HS-5 (cell line): ENCODE data around the gene MCC.
A peak's percentile ranks its signal among the peaks of the same experiment; 100 is the strongest.

Experiments used
- DNase-seq: peaks from one replicate; pipeline ENCODE4 v3.0.0-alpha.2; 2012; ENCODE audit warnings: low read depth

MCC gene

DNA sequence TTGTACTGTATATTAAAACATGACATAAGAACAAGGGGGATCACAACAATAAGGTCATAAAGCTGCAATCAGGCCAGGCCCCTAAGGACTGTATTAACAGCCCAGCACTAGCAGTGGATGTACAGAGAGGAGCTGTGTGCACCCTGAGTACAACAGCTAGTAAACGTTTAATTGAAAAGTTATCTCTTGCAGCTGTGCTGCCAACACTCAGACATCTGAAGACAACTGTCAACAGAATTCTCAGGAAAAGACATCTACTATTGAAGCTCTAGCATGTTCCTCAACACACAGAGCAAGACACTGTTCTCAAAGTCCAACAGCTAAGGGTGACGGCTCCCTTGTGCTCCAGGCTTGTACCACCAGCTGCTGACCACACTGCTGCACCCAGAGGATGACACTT lies 312.1 kb downstream of the MCC start:
- no peak for DNase-seq

DNA sequence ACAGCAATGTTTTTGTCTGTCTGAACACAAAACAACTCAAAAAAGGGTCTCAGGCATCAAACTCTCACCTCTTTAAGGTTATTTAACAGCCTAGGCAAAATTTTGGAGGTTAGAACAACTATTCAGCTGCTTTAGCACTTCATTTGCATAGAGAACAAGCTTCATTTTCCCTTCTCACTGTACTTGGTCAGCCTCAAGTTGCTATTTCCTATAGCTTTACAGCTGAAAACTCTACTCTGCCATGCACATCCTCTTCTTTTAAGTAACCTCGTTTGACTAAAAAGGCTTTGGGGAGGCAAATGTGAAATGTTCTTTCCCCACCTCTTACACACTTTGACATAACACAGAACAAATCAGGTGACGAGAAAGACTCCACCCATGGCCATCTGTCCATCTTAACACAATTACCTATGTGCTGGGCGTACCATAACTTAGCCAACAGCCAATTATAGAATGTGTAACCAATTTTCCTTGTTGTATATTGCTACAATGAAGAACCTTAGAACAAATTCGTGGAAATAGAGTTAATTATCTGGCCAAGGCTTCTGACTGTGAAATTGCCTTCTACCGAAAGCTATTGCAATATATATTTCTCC lies 315.9 kb downstream of the MCC start:
- no peak for DNase-seq

DNA sequence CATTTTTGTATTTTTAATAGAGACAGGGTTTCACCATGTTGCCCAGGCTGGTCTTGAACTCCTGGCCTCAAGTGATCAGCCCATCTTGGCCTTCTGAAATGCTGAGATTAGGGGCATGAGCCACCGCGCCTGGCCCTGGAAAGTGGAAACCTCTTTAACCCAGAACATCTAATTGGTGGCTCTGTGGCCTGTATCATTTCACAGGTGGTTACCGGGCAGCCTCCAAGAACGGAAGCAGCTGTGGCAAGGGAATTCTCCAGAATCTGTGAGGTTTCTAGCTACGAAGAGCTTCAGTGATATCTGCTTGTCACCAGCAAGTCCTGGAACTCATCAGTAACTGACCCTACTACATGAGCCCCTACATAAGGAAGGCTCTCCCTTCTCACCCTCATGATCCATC lies 316.7 kb downstream of the MCC start:
- DNase-seq: no peak

DNA sequence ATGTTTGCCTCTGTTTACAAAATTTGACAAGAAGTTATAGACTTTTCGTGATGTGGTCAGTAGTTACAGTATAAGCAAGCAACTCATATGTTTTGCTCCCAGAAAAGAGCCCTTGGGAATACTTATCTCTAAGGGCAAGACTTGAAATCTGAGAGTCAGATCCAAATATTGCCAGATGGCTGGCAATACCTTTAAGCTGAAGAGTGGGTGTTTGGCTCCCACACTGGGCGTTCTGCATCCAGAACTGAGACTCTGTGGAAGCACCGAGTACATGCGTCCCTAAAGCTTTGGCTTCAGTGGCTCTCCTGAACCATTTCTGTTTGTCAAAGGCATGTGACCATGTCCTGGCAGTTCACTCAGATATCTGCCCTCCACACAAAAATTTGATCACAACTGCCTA lies 317.5 kb downstream of the MCC start:
- no peak for DNase-seq

DNA sequence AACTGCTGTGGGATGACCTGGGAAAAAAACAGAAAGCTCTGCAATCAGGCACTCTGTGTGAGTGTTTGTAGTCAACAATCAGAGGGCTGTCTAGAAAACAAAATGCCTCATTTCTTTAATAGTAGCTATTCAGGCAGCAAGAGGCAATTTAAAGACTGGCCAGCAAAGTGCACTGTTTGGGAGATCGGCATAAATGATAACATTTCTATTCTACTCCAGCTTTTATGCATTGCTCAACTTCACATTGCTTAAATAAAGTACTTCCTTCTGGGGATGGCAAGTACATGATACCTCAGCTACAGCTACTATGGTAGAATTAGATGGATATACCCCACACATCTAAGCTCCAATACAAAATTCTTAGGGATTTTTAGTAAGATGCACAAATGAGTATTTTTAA lies 318.5 kb downstream of the MCC start:
- no peak for DNase-seq

DNA sequence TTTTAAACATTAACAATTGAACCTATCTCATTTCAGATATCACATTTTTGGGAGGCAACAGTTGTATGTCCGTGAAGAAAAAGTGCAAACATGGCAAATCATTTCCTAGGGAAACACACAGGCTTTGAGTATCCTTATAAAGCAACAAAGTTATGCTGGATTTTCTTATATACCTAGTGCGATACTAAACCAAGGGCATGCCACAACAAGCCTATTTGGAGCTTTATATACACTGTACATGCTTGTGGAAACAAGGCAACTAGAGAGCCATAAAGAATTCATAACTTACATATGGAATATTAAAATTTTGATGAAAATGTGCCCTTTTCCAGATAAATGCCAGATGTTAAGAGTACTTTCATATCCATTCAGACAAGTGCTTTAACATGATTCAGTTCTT lies 320.3 kb downstream of the MCC start:
- DNase-seq: no peak

DNA sequence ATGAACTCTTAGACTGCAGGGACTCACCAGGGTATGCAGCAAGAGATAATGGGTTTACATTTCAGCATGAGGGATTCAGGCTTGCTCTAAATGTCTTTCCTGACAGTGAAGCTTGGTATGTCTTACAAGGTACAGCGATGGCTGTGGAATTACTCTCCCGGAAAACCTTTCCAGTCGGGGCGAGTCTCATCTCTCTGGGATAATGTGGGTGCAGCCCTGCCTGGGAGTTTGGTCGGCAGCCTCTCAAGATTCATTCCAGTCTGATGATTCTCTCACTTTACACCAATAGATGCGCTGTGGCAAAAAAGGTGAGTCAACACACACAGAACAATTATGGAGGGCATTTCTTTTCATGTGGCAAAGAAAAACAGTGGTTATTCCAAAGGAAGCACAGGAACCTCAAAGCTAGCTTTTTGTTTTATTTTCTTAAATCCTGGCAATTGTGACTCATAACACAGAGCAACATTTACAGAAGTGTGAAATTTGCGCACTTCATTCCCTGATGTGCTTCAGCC lies 321.3 kb downstream of the MCC start:
- DNase-seq: peak; percentile 91

DNA sequence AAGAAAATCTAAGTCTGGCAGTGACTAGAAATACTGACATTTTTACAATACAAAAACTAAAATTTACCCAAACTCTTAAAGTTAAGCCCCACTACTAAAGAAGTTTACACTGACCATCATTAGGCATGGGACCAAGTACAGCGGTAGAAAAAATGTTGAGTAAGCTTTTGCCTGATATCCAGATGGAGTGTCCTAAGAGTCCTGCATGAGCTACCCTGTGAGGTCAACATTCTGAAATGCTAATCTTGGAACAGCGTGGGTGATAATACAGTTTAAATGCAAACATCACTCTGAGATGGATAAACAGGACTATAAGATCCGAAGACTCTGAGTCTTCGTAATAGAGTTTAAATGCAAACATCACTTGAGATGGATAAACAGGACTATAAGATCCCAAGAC lies 322.0 kb downstream of the MCC start:
- DNase-seq: no peak

DNA sequence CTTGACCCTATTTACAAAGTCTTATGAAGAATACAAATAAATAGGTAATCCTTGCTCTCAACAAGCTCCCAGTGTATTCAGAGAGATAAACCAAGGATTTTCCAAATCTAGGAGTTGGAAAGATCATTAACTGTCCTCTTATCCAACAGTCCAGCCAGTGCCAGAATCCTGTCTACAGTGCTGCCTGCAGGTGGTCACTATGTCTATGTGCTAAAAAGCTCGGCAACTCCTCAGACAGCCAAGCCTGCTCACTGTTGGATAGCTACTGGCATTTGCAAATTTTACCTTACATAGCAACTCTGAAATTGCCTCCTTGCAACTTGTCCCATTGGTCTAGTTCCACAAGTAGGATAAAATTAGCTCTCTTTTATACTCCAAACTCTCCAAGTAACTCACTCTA lies 324.2 kb downstream of the MCC start:
- DNase-seq: no peak

DNA sequence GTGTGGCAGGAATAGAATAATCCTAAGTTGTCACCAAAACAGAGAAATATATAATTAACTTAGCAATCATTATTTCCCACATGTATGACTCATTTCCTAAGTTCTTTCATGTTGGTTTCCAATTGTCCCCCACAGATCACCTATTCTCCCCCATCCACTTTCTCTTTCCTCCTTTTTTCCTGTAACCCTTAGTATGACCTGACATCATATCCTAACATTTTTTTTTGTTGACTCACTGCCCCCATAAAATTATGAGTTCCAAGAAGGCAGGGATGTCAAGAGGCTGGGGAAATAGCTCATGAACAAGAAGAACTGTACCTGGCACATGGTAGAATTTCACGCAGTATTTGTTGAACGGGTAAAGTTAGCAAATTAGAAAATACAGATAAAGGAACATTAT lies 324.9 kb downstream of the MCC start:
- DNase-seq: peak; percentile 63

DNA sequence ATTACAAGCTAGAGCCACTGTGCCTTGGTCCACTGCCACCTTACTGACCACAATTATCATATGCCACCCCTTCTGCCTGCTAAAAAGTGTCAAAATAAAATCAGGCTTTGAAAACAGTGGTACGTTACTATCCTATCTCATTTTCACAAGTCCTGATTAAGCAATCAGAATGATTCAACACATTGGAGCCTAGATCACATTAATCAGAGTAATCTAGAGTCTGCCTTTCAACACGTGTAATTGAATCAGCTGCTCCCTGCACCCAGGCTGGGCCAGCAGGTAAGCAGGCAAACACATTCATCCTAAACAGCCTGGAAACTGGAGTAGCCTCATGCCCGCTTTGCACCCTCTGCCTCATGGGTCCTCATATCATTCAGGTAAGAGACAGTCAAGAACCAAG lies 325.5 kb downstream of the MCC start:
- peak; percentile 67 for DNase-seq

DNA sequence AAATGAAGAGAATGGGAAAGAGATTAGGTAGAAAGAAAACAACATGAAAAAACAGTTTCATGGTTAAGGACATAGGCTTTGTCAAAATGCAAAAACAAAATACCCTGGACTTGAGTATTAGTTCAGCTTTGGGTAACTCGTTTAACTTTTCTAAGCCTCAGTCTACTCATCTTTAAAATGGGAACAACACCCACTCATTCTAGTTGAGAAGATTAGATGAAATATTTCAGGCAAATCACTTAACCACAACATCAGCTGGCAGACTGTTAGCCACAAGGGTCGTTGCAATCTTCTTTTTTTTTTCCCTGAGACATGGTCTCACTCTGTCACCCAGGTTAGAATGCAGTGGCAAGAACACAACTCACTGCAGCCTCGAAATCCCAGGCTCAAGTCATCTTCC lies 326.0 kb downstream of the MCC start:
- no peak for DNase-seq

DNA sequence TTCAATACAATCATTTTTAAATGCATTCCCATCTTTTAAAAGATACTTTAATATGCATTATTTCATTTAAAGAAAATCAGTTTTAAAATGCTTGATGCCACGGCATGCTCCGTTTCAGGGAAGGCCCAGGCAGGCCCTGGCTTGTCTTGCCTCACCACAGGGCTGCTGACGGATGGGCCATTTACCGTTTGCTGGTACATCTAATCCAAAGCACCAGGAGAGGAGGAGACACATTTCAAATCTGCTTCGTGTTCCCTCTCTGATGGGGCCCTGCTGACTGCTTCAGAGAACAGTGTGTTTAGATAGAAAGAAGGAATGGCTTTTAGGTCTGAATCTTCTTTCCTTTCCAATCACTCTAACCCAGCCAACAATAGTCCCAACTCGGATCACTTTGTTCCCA lies 326.4 kb downstream of the MCC start:
- DNase-seq: no peak

DNA sequence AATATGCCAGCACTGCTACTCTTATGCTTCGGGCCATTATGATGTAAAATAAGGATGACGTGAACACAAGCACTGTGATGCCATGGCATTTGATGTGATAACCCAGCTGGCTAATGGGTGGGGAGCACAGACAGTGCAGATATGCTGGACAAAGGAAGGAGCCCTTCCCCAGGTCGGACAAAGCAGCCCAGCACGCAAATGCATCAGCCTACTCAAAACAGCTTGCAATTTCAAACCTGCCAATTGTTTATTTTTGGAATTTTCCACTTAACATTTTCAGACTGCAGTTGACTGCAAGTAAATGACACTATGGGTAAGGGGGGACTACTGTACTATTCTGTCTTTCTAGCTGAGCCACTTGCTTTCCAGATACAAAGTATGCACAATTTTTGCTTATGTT lies 330.4 kb downstream of the MCC start:
- DNase-seq: no peak

DNA sequence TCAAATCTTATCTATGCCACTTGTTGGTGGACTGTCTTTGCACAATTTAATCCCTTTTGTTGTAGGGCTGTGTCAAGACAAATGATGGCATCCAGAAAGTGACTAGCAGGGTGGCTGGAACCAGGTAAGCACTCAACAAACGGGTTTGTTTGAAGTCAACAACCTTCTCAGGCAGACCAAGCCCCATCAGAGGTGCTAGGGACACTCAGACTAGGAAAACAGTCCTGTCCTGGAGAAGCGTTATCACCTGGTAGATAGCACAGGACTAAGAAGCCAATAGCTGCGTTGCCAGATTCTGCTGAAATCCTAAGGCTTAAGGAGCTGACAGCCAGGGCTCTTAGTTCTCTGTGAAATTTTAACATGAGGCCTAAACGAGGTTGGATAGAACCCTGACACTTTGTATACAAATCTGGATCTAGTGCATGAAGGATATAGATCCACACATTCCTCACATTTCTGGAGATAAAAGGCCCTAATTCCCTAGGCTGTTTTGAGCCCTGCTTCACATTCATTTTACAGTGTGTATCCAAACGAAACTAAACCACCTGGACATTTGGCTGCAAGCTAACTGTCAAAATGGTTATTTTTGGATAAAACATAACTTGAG lies 331.9 kb downstream of the MCC start:
- no peak for DNase-seq

DNA sequence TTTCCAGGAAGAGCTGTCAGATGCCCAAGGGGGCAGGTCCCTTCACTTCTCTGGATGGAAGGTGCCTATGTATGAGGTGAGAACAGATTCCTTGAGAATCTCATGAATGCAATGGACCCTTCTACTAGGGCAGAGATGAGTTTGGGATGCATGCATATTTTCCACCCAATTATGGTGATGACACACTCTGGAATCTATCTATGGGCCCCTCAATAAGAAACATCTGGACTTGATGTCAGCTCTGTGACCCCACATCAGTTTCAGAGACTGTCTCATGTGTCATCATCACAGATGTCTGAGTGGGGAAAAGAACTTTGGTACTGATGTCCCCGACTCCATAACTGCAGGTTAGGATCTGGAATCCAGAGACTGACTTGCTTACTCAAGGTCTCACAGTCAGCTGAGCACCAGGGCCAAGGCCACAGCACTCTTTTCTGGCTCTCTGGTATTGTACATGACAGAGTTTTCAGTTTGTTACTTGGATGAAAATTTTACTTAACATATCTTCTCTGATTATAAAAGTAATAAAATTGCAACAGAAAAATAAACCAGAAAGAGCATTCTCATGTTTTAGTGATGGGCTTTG lies 334.6 kb downstream of the MCC start:
- DNase-seq: peak; percentile 68

DNA sequence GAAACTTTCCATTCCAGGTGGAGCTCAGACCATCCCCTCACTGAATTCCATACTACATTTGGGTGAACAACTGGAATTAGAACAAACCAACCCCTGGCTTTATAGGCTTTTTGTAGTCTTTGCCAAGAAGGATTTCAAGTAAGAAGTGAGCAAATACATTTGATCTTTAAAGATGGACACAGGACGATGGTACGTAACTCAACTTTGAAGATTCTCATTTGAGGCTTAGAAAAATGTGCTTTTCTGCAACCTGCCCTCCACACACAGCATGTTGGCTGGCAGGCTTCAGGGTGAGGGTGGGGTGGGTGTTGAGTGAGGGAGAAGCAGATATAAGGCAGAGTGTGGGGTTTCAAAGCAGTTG lies 335.9 kb downstream of the MCC start:
- DNase-seq: no peak

DNA sequence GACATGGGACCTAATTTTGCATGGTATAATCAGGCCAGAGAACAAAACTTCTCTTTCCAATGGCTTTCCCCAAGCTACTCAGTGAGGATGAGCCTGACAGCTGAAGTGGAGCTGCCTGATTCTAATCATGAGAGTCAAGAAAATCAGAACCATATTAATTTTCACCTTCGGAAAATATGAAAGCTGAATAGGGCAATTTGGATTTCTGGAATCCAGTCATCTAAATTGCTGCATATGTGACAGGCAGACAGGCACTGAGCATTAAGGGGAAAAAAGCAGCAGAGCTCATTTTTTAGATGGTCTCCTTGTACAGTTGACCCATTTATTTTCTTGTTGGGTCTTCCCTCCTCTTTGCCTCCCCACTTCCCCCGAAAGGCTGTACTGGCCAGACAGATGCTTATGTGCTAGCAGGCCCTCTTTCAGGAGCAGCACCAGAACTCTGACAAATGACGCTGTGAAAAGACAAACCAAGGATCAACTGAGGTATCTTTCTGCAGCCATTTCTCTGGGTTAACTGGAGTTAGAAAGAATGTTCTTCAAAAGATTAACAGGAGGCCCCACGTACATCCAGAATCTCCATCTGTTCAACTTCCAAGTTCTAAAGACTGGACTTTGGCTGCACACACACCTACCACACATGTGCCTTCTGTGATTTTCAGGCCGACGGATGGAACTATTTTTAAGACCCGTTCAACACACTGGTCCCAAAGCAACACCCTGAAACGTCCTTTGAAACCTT lies 336.4 kb downstream of the MCC start:
- no peak for DNase-seq

DNA sequence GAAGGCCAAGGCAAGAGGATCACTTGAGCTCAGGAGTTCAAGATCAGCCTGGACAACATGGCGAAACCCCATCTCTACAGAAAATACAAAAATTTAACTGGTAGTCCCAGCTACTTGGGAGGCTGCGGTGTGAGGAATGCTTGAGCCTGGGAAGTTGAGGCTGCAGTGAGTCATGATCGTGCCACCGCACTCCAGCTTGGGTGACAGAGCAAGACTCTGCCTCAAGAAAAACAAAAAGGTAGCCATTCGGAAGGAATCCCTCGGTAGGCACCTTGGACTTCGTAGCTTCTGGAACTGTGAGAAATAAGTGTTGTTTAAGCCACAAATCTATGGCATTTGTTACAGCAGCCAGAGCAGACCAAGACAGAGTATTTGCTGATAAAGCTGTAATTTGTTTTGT lies 337.4 kb downstream of the MCC start:
- DNase-seq: no peak

DNA sequence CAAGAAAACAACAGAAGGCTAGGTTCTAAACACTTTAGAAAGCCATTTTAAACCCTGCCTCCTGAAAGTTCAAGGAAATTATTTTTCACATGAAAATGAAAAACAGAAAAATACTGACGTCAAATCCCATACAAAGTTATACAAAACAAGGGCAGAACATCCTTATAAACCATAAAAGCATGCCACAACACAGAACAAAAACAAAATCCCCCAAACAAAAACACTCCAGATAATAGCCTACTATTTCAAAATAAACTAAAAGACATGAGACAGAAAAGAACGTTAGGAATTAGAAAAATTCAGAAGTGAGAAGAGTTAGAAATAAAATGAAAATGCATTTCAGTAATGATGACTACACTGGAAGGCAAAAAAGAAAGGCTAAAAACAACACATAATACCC lies 338.0 kb downstream of the MCC start:
- DNase-seq: no peak

DNA sequence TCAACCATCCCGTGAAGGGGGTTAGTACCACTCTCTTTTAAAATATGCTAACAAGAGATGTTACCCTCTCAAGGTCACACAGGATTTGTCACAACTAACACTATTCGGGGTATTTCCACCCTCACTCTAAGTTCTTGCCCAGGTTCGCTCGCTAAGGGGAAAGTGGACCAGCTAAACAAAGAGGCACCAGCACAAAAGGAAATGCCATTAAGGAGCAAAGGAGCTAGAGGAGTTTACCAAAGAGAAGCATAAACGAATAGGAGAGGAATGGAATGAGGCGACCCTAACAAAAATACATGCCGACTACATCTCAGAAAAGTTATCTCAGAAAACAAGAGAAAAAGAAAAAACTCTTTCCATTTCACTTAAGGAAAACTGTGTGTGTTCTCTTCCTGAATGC lies 340.7 kb downstream of the MCC start:
- no peak for DNase-seq

DNA sequence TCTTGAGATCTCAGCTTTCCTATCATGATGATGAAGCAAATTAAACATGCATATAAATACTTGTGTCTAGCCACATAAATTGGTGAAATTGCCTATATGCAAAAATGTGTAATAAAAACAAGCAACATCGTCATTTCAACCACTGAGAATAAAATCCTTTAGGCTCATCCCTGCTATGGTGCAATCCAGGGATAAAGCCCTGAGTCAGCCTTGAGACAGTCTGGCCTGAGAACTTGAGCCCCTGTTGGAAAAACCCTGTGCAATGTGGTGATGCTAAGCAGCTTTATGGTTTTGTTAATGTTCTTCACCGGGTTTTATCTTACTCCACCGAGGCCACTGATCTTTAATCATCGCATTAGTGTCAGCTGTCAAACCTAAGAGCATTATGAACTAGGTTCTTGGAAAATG lies 341.1 kb downstream of the MCC start:
- DNase-seq: peak; percentile 88

DNA sequence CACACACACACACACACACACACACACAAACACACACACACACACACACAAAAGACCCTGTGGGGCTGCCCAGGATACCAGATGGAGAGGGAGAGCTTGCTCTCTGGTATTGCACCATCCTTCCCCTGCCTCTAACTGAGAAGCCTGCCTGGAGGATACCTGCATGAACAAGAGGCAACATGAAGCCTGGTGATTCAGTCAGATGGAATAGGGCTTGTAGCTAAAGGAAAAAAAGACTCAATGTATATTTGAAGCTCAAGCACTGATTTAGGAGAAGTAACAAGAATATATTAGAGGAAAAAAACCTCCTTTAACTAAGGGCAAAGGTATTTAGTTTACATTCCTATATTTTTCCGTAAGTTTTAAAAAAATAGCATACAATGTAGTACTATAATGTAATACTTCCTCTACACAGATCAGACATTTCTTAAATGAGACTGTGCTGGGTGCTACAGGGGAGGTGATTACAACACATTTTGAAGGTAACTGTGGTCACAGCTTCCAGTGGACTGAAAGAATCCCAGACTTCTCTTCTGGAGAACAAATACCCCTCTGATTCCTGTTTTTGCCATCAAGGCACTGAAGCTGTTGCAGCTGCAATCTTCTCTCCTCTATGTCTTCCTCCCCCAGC lies 342.4 kb downstream of the MCC start:
- DNase-seq: no peak
